Stimulated activated CD4-positive, alpha-beta T cell treated with anti-CD3 and anti-CD28 coated beads, Interleukin-1b, Interleukin-23, amount 100 ng/mL, for 4 hours (primary cell): Measurements from ENCODE around the gene LRRN4.
"Not testable (repeated sequence)": the region's sequence is repeated elsewhere in the genome, so short reads cannot be mapped to it uniquely, and the experiment has no call there.

Experiments used
- DNase-seq, 2 donors: peaks; one replicate each; pipeline ENCODE4 v3.0.0-alpha.2; 2020; ENCODE audit warnings: low read depth in 2 of 2

The LRRN4 gene

GRCh38 chr20:6058684-6059295, 4.9 kb upstream of the LRRN4 start:
- DNase-seq: no peak

- DNase-seq: no peak
Observed at GRCh38 chr20:6057691-6058090, 3.8 kb upstream of the LRRN4 start.

- DNase-seq: no peak
Observed at GRCh38 chr20:6057139-6057538, 3.3 kb upstream of the LRRN4 start.

GRCh38 chr20:6055981-6056569, 2.2 kb upstream of the LRRN4 start:
- DNase-seq: no peak

- DNase-seq: no peak
Observed at GRCh38 chr20:6055161-6055783, 1.4 kb upstream of the LRRN4 start.

GRCh38 chr20:6054689-6055051, 810 bp upstream of the LRRN4 start:
- not testable (repeated sequence) for DNase-seq

GRCh38 chr20:6053064-6053775, 640 bp downstream of the LRRN4 start:
- no peak for DNase-seq

- DNase-seq: no peak
Observed at GRCh38 chr20:6051505-6051904, 2.4 kb downstream of the LRRN4 start.

- DNase-seq: no peak
Observed at GRCh38 chr20:6048391-6048790, 5.5 kb downstream of the LRRN4 start.

GRCh38 chr20:6046432-6046831, 7.4 kb downstream of the LRRN4 start:
- no peak for DNase-seq

- DNase-seq: no peak
Observed at GRCh38 chr20:6045566-6045965, 8.3 kb downstream of the LRRN4 start.

GRCh38 chr20:6044115-6044514, 9.7 kb downstream of the LRRN4 start:
- DNase-seq: no peak

GRCh38 chr20:6041808-6042265, 12.0 kb downstream of the LRRN4 start:
- DNase-seq: no peak

GRCh38 chr20:6040958-6041807, 12.7 kb downstream of the LRRN4 start:
- no peak for DNase-seq

GRCh38 chr20:6040540-6040939, 13.3 kb downstream of the LRRN4 start:
- DNase-seq: no peak

- DNase-seq: no peak
Observed at GRCh38 chr20:6039766-6040165, 14.1 kb downstream of the LRRN4 start.

GRCh38 chr20:6038256-6038655, 15.6 kb downstream of the LRRN4 start:
- no peak for DNase-seq

GRCh38 chr20:6037082-6037481, 16.8 kb downstream of the LRRN4 start:
- no peak for DNase-seq

- DNase-seq: no peak
Observed at GRCh38 chr20:6036213-6036612, 17.6 kb downstream of the LRRN4 start.

- DNase-seq: no peak
Observed at GRCh38 chr20:6034134-6034969, 19.5 kb downstream of the LRRN4 start.

GRCh38 chr20:6032907-6033306, 21.0 kb downstream of the LRRN4 start:
- not testable (repeated sequence) for DNase-seq
